Measurements from ENCODE around the gene SNPH.

The SNPH gene

DNA sequence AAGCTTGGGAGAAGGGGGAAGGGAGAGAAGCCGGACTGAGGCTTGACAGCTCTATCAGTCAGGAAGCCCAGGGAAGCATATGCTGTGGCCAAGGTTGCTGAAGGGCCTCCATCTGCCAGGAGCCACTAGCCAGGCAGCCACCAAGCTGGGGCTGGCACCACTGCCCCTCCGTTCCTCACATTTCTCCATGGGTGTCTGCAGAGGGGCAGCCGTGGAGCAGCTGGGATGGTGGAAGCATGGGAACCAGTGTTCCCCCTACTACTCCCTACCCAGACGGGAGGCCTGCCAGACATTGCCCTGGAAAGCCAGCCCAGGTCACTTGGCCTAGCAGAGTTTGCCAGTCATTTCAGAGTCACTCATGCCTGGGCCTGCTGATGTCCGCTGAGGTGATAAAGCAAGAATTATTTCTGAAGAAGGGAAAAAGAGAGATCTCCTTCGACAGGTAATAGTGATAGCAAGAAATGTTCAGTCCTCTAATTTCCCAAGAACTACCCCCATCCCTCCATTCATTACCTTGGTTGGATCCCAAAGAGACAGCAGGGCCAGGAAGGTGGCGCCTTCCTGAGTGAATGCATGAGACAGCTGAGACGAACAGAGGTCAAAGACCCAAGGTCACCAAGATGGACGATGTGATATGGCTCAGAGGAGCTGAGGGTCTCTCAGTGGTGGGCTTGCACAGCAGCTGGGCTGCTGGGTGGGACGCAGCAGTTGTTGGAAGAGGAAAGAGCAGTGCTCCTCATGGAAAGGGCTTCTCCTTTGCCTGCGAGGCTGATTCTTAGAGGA is 21.9 kb downstream of the SNPH start:
- DNase-seq = no peak

DNA sequence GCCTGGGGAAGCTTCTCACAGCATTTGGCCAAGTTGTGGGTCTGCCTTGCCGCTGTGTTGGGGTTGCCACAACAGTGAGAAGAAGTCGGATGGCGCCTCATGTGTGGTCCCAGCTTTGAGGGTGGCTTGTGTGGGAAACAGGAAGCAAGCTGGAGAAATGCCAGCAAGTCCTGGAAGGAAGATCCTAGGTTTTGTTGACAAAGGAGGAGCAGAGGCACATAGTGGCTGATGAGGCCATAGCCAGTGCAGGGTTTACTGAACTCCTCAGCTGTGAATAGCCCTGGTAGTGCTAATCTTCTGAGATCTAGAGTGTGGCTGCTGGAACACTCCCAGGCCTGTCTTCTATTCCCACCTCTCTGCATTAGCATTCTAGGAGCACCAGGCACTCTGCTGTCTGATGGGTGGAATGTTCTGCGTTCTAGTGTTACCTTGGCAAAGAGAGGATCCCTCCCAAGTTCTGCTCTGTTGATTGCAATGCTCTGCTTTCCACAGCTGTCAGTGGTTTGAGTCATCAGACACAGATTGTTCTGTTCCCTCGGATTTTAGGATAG is 25.2 kb downstream of the SNPH start:
- DNase-seq = no peak

DNA sequence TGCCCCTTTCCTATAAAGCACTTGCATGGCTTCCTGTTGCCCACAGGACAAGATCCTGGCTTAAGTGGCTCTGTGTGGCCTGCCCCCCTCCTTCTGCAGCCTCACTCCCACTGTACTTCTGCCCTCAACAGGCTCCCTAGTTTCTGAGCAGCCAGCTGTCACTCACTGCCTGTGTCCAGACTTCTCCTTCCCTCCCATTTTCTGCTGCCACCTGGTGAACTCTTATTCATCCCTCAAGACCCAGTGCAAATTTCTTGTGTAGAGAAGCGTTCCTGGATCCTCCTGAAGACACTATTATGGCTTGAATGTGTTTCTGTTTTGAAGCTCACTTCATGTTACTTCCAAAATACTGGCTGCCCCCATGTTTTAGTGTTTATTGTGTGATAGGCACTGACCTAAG is 26.5 kb downstream of the SNPH start:
- DNase-seq = no peak

DNA sequence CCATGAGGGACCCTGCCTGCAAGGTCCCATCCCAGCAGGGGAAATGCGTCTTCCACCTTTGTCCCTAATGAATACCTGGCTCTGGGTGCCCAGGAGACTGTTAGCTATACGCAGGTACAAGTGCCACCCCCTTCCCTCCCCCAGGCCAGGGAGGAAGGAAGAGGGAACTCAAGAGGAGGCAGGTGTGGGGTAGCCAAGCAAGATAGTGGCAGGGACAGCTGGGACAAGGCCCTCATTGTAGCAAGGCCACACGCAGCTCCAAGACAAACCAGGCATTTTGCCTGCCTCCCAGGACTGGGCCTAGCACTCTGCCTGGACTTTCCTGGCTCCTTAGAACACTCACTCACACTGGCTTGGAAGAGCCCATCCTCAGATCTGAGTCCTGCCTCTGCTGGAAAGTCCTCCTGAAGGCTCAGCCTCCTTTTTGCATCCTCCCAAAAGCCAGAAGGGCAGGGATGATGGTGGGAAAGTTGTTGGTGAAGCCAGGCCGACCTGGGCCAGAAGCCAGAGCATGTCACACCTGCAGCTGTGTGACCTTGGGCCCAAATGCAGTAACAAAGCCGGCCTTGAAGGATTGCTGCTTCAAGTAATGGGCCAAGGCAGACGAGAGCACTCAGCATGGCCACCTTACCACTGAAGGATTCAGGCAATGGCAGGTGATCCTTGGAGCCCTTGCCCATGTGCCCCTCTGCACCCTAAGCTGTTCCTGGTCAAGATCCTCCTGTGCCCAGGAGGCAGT is 27.7 kb downstream of the SNPH start:
- DNase-seq = no peak

DNA sequence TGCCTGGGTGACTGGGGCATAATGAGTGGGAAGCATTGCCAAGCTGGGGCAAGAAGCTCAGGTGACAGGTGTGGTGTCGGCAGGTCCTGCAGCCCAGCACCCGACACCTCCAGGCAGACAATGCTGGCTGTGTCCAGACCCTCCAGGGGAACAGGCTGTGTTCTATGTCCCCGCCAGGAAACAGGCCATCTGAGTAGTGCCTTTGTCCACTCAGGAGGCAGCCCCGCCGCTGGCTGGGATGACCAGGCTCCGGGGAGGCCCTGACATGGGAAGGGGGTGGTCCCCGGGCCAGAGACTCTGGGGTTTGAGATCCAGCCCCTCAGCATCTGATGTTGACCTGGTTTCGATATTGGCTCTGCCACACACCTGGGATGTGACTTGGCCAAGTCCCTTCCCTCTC is 28.4 kb downstream of the SNPH start:
- DNase-seq = no peak

DNA sequence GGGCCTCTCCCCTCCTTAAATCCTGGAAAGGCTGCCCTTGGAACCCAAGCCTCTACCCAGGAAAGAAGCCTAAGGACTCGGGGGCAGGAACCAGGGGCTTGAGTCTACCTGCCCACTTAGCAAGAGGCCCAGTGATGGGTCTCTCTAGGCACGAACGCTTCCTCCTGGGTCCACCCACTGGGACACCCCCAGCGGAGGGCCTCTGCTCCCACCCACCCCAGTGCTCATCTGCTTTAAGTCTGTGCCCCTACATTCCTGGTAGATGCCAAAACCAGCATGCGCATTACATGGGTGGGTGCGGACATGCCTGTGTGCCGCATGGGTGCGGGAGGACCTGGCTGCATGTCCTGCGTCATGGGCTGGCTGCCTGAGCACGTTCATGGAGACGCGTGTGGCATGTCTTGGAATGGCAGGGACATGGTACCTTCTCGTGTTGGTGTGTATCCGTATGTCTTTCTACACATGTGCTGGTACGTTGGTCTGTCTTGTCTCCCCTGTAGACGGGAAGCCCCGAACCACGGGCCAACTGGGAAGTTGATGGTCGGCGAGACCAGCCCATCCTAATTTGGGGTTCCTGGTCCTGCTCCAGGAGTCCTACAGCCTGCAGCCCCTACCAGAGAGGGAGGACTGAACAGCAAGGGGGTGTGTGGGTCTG is 29.3 kb downstream of the SNPH start:
- DNase-seq = no peak

DNA sequence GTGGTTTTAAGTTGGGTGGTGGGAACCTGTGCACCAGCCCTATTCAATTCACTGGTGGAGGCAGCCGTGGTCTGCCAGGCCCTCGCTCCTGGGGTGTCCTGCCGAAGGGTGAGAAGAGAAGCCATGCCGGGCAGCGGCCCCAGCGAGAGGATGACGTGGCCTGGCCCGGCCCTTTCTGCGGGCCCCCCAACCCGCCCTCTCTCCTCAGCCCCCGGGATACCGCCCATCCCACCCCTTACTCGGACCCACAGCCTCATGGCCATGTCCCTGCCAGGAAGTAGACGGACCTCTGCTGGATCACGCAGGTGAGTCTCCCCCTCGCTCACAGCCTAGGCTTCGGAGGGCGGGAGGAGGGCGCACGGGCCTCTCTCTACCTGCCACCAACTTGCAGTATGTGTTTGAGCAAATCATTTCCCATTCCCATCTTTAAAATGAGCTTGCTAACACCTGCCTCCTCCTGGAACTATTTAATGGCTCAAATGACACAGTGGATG is 30.1 kb downstream of the SNPH start:
- DNase-seq = no peak

DNA sequence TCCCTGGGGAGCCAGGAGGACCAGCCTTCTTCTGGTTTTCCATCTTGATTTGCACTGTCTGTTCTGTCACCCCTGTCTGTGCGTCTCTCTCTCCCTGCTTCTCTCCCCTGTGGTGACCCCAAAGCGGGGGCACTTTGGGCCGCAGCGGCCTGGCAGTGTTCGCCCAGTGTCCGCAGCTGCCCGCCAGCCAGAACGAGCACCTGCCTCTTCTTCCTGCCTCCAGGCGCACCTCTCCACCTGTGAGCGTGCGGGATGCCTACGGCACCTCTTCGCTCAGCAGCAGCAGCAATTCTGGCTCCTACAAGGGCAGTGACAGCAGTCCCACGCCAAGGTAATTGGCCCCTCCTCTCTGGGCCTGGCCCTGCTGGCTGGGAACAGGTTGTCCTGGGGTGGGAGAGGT is 30.8 kb downstream of the SNPH start:
- no peak for DNase-seq

DNA sequence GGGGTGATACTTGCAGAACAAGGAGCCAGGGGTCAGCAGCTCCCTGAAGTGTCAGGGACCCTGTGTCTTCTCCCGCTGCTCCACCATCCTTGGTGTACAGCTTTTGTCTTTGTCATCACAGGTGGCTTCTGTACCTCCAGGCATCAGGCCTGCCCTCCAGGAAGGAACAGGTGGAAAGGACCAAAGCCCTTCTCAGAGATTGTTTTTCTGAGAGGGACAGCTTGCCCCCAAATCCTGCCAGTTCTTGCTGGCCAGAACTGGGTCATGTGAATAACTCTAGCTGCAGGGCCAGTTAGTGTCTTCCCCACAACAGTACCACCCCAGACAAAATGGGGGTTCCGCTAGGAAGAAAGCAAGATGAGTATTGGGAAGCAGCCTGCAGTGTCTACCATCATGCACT is 31.4 kb downstream of the SNPH start:
- no peak for DNase-seq

DNA sequence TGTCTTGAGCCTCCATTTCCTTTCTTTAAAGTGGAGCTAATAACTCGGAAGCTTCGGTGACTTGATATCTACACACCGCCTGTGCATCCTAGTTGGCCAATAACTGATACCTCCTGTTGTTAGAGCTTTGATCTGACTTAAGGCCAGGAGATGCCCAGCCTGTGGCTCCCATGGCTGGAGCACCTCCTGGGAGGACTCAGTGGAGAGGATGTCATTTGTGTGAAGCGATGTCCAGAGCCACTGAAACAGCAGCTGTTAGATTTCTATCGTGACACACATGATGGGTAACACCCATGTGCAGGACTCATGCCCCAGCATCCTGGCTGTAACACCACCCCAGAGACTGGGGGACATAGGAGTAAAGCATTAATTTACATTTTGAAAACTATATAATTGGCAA is 32.1 kb downstream of the SNPH start:
- no peak for DNase-seq

DNA sequence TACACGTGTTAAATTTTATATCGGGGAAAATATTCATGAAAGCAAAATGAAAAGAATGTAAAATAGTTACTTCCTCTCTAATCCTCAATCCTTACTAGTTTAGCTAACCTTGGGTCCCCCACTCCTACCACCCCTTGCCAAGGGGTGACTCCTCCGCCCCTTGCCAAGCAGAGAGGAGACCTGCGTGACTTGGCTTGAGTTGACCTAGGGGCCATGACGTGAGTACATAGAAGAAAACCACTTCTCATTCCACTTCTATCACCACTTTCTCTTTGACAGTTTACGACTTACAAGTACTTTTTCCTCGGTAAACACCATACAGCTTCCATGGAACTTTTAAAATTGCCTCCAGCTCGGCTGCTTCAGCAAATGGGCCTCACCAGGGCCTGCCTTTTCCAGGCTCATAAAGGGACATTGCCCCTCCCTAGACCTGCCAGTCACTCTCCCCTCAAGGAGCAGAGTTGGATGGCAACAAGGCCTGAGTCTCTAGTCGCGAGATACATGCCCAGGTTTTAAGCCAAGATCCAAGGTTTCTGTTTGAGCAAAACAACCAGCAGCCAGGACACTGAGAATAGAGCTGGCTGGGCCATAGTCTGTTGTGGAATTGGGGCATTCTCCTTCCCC is 32.9 kb downstream of the SNPH start:
- DNase-seq = no peak

DNA sequence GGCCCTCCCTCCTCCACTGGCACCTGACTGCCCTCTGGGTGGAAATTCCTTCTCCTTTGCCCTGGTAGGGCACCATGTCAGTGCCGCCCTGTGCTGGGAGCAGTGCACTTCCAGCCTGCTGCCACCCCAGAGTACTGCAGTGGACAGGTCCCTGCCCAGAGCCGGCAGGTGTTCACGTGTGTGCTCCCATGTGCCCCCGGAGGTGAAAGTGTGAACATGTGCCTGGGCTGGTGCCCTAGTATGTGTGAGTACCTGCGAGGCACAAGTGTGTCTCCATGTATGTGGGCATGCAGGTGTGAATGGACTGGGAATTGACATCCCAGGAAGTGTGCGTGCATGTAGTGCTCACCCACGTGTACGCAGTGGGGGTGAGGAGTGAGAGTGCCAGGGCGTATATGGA is 33.4 kb downstream of the SNPH start:
- DNase-seq = no peak

DNA sequence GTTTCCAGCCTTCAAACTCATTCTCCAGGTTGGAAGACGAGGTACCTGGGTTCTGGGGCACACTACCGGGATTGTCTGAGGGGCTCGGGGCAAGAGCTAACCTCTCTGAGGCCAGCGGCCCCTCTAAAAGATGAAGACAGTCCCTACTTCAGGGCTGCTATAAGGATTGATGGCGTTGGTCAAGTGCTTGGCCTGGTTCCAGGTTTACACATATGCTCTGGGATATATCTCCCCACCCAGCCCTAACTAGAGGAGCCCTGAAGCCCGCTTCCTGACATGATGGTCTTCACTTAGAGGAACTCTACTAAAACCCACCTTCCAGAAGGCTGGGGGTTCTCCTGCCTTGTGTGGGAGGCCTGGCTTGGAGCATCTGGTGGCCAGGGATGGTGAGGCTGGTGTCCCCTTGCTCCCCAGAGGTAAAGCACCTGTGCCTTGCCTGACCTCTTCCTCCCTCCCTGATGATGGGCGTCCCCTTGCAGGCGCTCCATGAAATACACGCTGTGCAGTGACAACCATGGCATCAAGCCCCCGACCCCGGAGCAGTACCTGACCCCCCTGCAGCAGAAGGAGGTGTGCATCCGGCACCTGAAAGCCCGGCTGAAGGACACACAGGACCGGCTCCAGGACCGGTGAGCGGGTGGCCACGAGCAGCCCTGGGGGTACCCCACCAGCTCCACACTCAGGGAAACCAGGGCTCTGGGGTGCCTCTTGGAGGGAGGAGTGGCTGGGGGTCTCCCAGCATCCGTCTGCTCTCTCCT is 34.2 kb downstream of the SNPH start:
- DNase-seq = no peak

DNA sequence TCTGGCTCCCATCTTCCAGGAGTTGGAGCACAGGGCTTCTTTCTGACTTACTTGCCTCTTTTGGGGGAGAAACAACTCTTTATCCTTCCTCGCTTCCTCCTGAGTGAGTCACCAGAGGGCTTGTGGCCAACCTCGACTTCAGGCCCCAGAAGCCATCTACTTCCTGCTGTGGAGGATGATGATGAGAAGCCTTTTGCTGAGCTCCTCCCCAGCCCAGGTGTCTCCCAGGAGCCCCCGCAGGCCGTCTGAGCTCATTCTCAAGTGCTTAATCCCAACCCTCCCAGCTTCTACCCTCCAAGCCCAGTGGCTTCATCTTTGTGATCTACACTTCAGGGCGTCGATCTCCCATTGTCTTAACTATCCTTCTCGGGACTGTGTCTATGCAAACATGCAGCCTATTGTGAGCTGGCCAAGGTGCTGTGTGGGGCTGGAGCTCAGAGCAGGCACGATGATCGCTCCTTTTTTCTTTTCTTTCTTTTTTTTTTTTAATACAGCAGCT is 35.0 kb downstream of the SNPH start:
- DNase-seq = no peak

DNA sequence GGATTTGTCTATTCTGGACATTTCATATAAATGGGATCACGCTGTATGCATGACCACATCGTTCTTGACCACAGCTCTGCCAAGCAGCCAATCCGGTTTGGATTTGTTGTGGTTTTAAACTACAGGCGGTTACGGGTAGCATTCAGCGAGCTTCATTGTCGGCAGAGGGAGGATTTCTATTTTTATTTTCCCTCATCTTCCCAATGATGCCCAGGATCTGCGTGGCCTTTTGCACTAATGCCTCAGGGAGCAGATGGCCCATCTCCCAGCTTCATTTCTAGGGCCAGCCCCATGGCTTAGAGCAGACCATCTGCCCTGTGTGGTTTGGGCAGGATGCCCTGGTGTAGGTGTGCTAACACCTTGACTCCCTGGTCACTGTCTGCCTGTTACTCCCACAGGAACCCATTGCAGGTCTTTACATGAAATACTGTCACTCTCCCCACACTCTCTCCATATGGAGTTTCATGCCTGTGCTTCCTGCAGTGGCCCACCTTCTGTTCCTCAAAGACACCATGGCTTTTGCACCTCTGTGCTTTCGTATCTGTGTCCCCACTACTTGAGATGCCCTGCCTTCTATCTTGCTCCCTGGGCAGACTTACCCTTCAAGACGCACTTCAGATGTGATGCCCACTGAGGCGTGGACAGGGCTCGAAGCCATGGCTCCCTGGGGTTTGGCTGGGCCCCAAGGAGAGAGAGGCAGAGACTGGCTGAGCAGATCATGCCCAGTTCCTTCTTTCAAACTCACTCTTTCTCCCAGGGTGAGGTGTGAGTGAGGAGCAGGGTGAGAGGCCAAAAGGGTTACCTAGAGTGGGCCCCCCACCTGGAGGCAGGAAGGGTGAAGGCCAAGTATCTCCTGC is 36.8 kb downstream of the SNPH start:
- no peak for DNase-seq

DNA sequence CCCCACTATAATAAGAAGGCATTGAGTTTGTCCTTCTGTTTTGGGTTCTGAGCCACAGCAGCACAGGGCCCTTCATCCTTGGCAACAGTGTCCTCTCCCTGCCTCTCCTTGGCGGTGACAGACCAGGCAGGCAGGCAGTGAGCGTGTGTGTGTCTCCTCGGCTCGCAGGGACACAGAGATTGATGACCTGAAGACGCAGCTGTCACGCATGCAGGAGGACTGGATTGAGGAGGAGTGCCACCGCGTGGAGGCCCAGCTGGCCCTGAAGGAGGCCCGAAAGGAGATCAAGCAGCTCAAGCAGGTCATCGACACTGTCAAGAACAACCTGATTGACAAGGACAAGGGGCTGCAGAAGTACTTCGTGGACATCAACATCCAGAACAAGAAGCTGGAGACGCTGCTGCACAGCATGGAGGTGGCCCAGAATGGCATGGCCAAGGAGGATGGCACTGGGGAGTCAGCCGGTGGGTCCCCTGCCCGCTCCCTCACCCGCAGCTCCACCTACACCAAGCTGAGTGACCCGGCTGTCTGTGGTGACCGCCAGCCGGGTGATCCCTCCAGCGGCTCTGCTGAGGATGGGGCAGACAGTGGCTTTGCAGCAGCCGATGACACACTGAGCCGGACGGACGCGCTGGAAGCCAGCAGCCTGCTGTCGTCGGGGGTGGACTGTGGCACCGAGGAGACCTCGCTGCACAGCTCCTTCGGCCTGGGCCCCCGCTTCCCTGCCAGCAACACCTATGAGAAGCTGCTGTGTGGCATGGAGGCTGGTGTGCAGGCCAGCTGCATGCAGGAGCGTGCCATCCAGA is 38.8 kb downstream of the SNPH start:
- no peak for DNase-seq

DNA sequence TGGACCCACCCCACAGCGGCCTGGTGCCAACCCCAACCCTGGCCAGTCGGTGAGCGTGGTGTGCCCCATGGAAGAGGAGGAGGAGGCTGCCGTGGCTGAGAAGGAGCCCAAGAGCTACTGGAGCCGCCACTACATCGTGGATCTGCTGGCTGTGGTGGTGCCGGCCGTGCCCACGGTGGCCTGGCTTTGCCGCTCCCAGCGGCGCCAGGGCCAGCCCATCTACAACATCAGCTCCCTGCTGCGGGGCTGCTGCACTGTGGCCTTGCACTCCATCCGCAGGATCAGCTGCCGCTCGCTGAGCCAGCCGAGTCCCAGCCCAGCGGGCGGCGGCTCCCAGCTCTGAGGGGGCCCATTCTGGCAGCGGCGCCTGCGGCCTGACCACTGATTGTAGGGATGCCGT is 39.6 kb downstream of the SNPH start:
- DNase-seq = no peak

DNA sequence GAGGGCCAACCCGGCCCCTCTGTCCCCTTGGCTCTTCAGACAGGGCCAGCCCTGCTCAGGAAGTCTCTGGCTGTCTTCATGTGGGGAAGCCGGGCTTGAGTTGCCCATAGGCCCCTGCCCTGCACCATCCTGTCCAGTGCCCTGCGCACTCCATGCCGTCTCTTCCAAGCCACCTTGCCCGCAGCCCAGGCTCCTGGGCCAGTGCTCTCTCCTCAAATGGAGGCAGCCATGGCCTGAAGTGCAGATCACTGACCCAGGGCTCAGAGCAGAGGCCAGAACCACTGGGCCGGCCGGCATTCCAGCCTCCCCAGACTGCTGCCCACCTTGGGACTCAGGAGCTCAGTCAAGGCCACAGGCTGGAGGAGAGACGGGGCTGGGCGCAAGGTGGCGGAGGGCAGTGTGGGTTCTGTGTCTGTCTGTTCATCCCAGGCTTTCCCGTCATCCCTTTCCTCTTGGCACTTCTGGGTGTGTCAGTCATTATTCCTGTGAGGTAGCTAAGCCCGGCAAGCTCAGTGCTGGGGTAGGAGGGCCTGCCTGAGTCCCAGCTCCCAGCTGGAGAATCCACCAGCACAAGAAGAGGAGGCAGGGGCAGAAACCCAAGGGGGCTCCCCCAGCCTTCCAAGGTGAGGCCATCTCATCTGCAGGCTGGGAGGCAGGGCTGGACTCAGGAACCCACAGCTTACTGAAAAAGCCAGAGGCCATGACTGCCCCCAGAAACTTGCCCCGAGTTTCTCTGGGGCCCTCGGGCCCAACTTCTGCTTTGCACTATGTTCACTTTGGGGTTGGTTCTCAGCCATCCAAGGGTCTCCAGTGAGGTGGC is 40.4 kb downstream of the SNPH start:
- DNase-seq = no peak

DNA sequence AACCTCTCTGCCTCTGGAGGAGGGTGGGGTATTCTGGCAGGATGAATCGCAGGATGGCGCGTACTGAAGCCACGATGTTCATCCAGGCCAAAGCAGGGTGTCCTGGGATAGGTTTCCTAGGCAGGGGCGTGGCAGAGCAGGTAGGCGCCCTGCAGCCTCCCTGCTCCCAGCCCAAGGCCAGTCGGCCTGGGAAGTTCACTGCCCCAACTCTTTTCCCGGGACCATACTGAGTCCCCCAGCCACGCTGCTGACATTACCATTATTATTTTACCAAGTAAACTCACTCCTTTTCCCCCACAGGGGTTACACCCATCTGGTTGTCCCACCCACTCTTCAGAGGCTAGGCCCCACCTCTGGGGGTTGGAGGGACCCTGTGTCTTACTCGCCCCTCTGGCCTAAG is 41.1 kb downstream of the SNPH start:
- DNase-seq = no peak

Measured in NCI-H1694 (cell line).